H1 (cell line): ENCODE results near the gene LHX2.

Experiments
- BRCA1 ChIP-seq: IDR thresholded peaks from 2 replicates; pipeline ENCODE4 v1.6.1; 2012; ENCODE audit warnings: low read depth, low read length, improper control_type of control experiment
- CTCF ChIP-seq, 3 experiments: IDR thresholded peaks; 1 replicate in 2 of 3; 2 replicates in 1 of 3; pipeline versions ENCODE4 v1.5.1 to v1.6.1; 2011; ENCODE audit warnings: low read length in 3 of 3, mild to moderate bottlenecking in 3 of 3, inconsistent platforms in 2 of 3, low read depth in 1 of 3, moderate library complexity in 1 of 3; ENCODE audit not compliant: insufficient read depth in 1 of 3; ENCODE audit errors: control extremely low read depth in 1 of 3
- HDAC2 ChIP-seq, 2 experiments: fragments of 300-600 bp in 1 of 2; sonication (generic) in 1 of 2; IDR thresholded peaks; 2 replicates each; pipeline ENCODE4 v1.6.1; 2011 to 2012; ENCODE audit warnings: low read depth in 2 of 2, low read length in 2 of 2, mild to moderate bottlenecking in 2 of 2, moderate library complexity in 2 of 2, borderline replicate concordance in 1 of 2, inconsistent platforms in 1 of 2
- JUN ChIP-seq: IDR thresholded peaks from 2 replicates; pipeline ENCODE4 v1.6.1; 2011; ENCODE audit warnings: low read depth, mild to moderate bottlenecking, improper control_type of control experiment, low read length
- NRF1 ChIP-seq: IDR thresholded peaks from 2 replicates; pipeline ENCODE4 v1.6.1; 2011; ENCODE audit warnings: mild to moderate bottlenecking, low read depth, low read length, improper control_type of control experiment
- PHF8 ChIP-seq: fragments of 200-600 bp; sonication (generic); conservative IDR thresholded peaks from 2 replicates; pipeline ENCODE4 v1.7.1; 2012; ENCODE audit warnings: low read depth, mild to moderate bottlenecking, inconsistent platforms, low read length, moderate library complexity
- POLR2A ChIP-seq, 2 experiments: IDR thresholded peaks; 1 replicate in 1 of 2; 2 replicates in 1 of 2; pipeline ENCODE4 v1.6.1; 2011; ENCODE audit warnings: low read depth in 2 of 2, low read length in 2 of 2, mild to moderate bottlenecking in 2 of 2; ENCODE audit errors: control extremely low read depth in 1 of 2
- RNF2 ChIP-seq: fragments of 200-900, 300-1000 bp; sonication (generic); IDR thresholded peaks from 2 replicates; pipeline ENCODE4 v1.7.1; 2016; ENCODE audit warnings: borderline replicate concordance, low read depth, mild to moderate bottlenecking, antibody characterized with exemption, low read length; ENCODE audit not compliant: poor library complexity, severe bottlenecking; ENCODE audit errors: missing control alignments
- SIX5 ChIP-seq: IDR thresholded peaks from 2 replicates; pipeline ENCODE4 v1.6.1; 2011; ENCODE audit warnings: mild to moderate bottlenecking, low read depth, low read length
- SP1 ChIP-seq: IDR thresholded peaks from 2 replicates; pipeline ENCODE4 v1.6.1; 2011; ENCODE audit warnings: low read depth, low read length

- TF ChIP-seq BRCA1 (no peak), HDAC2 (IDR thresholded peaks at IDR 0.05; ENCODE audit: borderline replicate concordance in 1 of 2, low read depth in 2 of 2, low read length in 2 of 2) (peak in 1 of 2 experiments; percentile 85; a peak in 1 of 4 replicates), RNF2 (peak; percentile 24), SP1 (0 out of 2 replicates have a peak, but pooled peaks have one; percentile 4), NRF1 (peak; percentile 81), JUN (no peak), CTCF (IDR thresholded peaks at IDR 0.05; ENCODE audit: control extremely low read depth in 1 of 3, insufficient read depth in 1 of 3, low read depth in 1 of 3, low read length in 3 of 3) (no peak), SIX5 (no peak), POLR2A (IDR thresholded peaks at IDR 0.05; ENCODE audit: control extremely low read depth in 1 of 2, low read depth in 2 of 2, low read length in 2 of 2) (no peak), PHF8 (no peak)
Measured at GRCh38 chr9:124020520-124021384, 9.2 kb downstream of the LHX2 start.
